Prostate gland (tissue), 2 donors: ENCODE results near the gene CYP4Z1. TPM values are rescaled to one million over a fixed set of nuclear protein-coding genes. Genes with fewer than 3 reads are reported as not detected.
"Not testable (repeated sequence)": the region's sequence is repeated elsewhere in the genome, so short reads cannot be mapped to it uniquely, and the experiment has no call there.

ENCODE experiments used
- DNase-seq: peaks from one replicate; pipeline ENCODE4 v3.0.0-alpha.2; 2019; ENCODE audit warnings: low spot score
- H3K27ac ChIP-seq, 2 donors: fragments of 200-600 bp; sonication (generic); 2 replicates each; pipeline ENCODE4 v1.5.1; 2017 to 2019
- H3K27me3 ChIP-seq: fragments of 200-600 bp; sonication (generic); replicated peaks from 2 replicates; pipeline ENCODE4 v1.5.1; 2019; ENCODE audit not compliant: insufficient read depth
- H3K36me3 ChIP-seq, 2 donors: fragments of 200-600 bp; sonication (generic); 1 replicate in 1 of 2; 2 replicates in 1 of 2; pipeline versions ENCODE4 v1.5.1 to v1.8.1; 2017 to 2019
- H3K4me1 ChIP-seq: fragments of 200-600 bp; sonication (generic); replicated peaks from 2 replicates; pipeline ENCODE4 v1.5.1; 2019
- H3K4me3 ChIP-seq, 2 donors: fragments of 200-600 bp; sonication (generic); 2 replicates each; pipeline ENCODE4 v1.5.1; 2017 to 2019
- H3K9me3 ChIP-seq: fragments of 200-600 bp; sonication (generic); 2 replicates; pipeline ENCODE4 v1.5.1; 2017
- CTCF ChIP-seq, 4 experiments: fragments of 200-600 bp in 2 of 4; fragments of 450-650 bp in 2 of 4; sonication (generic) in 2 of 4; IDR thresholded peaks; 1 replicate in 3 of 4; 2 replicates in 1 of 4; pipeline ENCODE4 v1.5.1; 2016 to 2019; ENCODE audit warnings: antibody characterized with exemption in 4 of 4, mild to moderate bottlenecking in 2 of 4, moderate library complexity in 2 of 4
- POLR2A ChIP-seq: fragments of 450-650 bp; IDR thresholded peaks from one replicate; pipeline ENCODE4 v1.6.1; 2016; ENCODE audit warnings: antibody characterized with exemption, mild to moderate bottlenecking
- POLR2AphosphoS5 ChIP-seq: sonication (generic); formaldehyde crosslinking; IDR thresholded peaks from one replicate; pipeline ENCODE4 v1.6.1; 2017; ENCODE audit warnings: antibody characterized with exemption
- WGBS: methylation state at CpG from one replicate; pipeline ENCODE4 v1.1.5; 2018; 5-methylcytosine and 5-hydroxymethylcytosine counted together
- intact Hi-C: fragments of 100-400 bp; cut with DNase I; formaldehyde crosslinking; loops from one replicate; pipeline ENCODE4 v1.14.2; 2022
- total RNA-seq, 2 donors: library from RNA; depleted of rRNA; stranded (reverse); fragments of >200 nt; gene quantifications; one replicate each; pipeline ENCODE4 v1.1.0, GENCODE V29; 2016

The CYP4Z1 gene
- total RNA-seq, 2 donors from 2014 or later, result 0.87 to 2.0 TPM

DNA sequence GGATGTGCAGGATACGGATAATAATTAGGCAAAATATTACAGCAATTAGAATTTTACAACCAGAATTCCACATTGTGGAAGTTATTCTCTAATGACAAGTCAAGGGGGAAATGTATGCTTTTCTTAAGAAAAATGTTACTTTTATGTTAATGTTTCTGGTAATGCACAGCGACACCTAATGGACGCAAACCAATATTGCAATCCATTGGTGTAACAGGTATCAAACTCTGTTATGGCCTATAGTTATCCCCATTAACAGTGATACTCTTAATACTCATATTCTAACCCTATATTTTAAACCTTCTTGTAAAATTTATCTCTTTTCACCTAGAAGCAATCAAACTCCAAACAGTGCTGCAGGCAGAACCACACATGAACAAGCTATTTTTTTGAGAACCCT, 22.3 kb downstream of the CYP4Z1 start:
- H3K36me3 ChIP-seq, intact Hi-C loops, H3K4me3 ChIP-seq, H3K9me3 ChIP-seq, H3K27ac ChIP-seq, H3K4me1 ChIP-seq, H3K27me3 ChIP-seq: not testable (repeated sequence)
- peak; percentile 19 for DNase-seq
- 12% methylated on average over 3 of the region's 3 CpGs for WGBS
- TF ChIP-seq CTCF (IDR thresholded peaks at IDR 0.05), result peak; percentile 17 to 71 (median 51)

- DNase-seq, H3K27ac ChIP-seq, H3K9me3 ChIP-seq, intact Hi-C loops, H3K4me3 ChIP-seq, H3K36me3 ChIP-seq, H3K27me3 ChIP-seq, H3K4me1 ChIP-seq: not testable (repeated sequence)
- peak in 1 of 4 experiments; percentile 15 for TF ChIP-seq CTCF (IDR thresholded peaks at IDR 0.05)
- WGBS, result 29% methylated on average over 3 of the region's 3 CpGs
Measured at GRCh38 chr1:47091476-47091875, 24.4 kb downstream of the CYP4Z1 start.

DNA sequence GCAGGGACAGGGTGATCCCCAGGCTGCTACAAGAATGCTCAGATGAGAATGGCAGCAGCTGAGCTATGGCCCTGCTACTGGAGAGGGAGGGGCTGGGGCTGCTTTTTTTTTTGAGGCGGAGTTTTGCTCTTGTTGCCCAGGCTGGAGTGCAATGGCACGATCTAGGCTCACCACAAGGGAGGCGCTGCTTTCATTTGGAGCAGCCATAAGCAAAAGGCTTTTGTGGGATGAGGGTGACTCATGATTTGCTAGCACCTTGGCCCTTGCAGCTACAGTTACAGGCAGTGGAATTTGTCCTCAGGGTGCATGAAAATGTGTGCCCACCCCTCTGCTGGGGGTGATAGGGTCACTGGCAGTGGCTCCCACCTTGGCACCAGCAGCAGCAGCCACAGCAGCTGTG, 37.8 kb downstream of the CYP4Z1 start:
- Histone ChIP-seq H3K27me3 (no peaks in the 10 kb centered on the region), H3K9me3 (no peaks in the 10 kb centered on the region), H3K27ac (no peak overlapping the region), H3K36me3 (no peaks in the 10 kb centered on the region), H3K4me1 (no peaks in the 10 kb centered on the region), H3K4me3 (no peak overlapping the region)
- 85% methylated on average over 3 of the region's 3 CpGs for WGBS
- intact Hi-C loops, result no loop called here
- DNase-seq, result no peak
- TF ChIP-seq POLR2AphosphoS5 (no peak), CTCF (IDR thresholded peaks at IDR 0.05) (no peak), POLR2A (no peak)

DNA sequence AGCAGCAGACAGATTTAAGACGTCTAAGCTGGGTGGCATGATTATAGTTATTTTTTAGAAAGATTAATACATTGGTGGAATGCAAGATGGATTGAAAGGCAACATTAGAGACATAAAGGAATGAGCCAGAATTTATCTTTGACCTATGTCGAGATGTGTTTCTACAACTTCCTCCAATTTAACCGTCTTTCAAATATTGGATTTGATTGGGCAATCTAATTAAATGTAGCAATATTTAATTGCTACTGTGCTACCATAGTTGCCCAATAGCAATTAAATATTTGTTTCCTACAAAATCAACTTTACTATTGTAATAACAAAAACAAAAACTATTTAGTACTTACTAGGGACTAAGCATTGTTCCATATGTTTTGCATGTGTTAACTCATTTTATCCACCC, 39.8 kb downstream of the CYP4Z1 start:
- Histone ChIP-seq H3K4me1 (no peaks in the 10 kb centered on the region), H3K27ac (no peak overlapping the region), H3K4me3 (no peak overlapping the region), H3K9me3 (no peaks in the 10 kb centered on the region), H3K27me3 (no peaks in the 10 kb centered on the region), H3K36me3 (no peaks in the 10 kb centered on the region)
- TF ChIP-seq POLR2AphosphoS5 (no peak), POLR2A (no peak), CTCF (IDR thresholded peaks at IDR 0.05) (no peak)
- intact Hi-C loops, result no loop called here
- 93% methylated on average over 3 of the region's 3 CpGs for whole genome bisulfite sequencing
- DNase-seq, result no peak

DNA sequence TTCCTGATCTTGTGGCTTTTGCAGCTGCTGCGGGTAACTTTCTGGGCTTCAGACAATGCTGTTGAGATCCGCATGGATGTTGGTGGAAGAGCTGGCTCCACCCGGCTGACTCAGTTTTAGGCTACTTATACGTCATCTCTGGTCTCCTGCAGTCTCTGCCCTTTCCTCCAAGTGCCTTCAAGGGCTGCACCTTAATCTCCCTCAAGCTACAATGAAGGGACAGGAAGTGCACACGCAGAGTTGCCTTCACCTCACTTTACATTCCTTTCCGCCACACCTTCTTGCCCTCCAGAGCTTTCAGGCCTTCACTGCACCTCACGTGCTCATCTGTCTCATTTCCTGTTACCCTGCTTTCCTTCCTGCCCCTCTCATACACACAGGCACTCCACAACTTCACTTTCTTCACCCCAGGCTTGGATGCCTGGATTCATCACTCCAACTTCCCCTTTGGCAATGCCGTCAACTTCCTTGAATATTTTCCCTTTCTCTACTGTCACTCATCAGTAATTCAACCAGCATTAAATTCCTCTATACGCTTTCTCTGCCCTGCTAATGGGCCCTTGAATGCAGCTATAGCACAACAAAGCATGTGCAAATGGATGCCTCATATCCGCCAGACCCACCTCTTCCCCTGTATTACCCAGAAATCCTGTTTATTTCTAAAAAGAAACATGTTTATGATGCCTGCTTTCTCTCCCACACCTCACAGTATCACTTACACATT, 41.0 kb downstream of the CYP4Z1 start:
- DNase-seq, H3K9me3 ChIP-seq, H3K4me3 ChIP-seq, H3K4me1 ChIP-seq, intact Hi-C loops, H3K36me3 ChIP-seq, H3K27me3 ChIP-seq, H3K27ac ChIP-seq: not testable (repeated sequence)
- WGBS, result 67% methylated on average over 8 of the region's 10 CpGs

- intact Hi-C loops, H3K4me1 ChIP-seq, H3K27ac ChIP-seq, H3K9me3 ChIP-seq, DNase-seq, H3K27me3 ChIP-seq, H3K36me3 ChIP-seq, H3K4me3 ChIP-seq: not testable (repeated sequence)
Measured at GRCh38 chr1:47109482-47109881, 42.5 kb downstream of the CYP4Z1 start.
